BE2C (cell line): ENCODE results near the gene REPIN1.

Experiments used
- DNase-seq: peaks from one replicate; pipeline ENCODE4 v3.0.0-alpha.2; 2020
- H3K27me3 ChIP-seq: fragments of 250-450 bp; sonication (Bioruptor Pico); 2 replicates; pipeline ENCODE4 v1.5.1; 2020; ENCODE audit warnings: mild to moderate bottlenecking
- H3K36me3 ChIP-seq: fragments of 250-450 bp; sonication (Bioruptor Pico); 2 replicates; pipeline ENCODE4 v1.5.1; 2020; ENCODE audit warnings: mild to moderate bottlenecking
- H3K4me1 ChIP-seq: fragments of 250-450 bp; sonication (Bioruptor Pico); 2 replicates; pipeline ENCODE4 v1.5.1; 2020
- H3K4me3 ChIP-seq: 2 replicates; pipeline ENCODE4 v1.5.1; 2011; ENCODE audit warnings: low read depth, low read length
- H3K9me3 ChIP-seq: fragments of 250-450 bp; sonication (Bioruptor Pico); 2 replicates; pipeline ENCODE4 v1.5.1; 2020
- CTCF ChIP-seq: IDR thresholded peaks from 2 replicates; pipeline ENCODE4 v1.5.1; 2012; ENCODE audit warnings: mild to moderate bottlenecking, low read depth, low read length

REPIN1 gene

DNA sequence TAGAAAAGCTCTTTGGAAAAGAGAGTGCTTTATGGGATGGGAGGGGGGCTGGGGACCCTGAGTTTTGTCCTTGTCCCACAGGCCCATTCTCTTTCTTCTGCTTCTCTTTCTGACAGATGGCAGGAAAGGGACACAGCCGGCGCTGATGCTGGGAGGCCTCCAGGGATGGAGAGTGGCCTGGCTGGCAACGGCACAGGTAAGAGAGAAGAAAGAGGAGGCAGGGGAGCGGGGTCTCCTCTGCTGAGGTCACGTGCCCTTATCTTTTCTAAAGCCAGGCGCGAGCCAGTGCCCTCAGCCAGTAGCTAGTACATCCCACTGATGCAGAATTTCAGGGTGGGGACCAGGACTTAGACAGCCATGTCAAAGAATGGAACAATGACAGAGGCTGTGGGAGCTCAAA, 19.7 kb downstream of the REPIN1 start:
- Histone ChIP-seq H3K4me1 (peaks cover 13% of the 10 kb centered on the region), H3K27me3 (no peaks in the 10 kb centered on the region), H3K36me3 (peaks cover 3% of the 10 kb centered on the region; the same call in 1 of the 2 replicates), H3K4me3 (no peak overlapping the region), H3K9me3 (no peaks in the 10 kb centered on the region)
- no peak for DNase-seq
- no peak for TF ChIP-seq CTCF

DNA sequence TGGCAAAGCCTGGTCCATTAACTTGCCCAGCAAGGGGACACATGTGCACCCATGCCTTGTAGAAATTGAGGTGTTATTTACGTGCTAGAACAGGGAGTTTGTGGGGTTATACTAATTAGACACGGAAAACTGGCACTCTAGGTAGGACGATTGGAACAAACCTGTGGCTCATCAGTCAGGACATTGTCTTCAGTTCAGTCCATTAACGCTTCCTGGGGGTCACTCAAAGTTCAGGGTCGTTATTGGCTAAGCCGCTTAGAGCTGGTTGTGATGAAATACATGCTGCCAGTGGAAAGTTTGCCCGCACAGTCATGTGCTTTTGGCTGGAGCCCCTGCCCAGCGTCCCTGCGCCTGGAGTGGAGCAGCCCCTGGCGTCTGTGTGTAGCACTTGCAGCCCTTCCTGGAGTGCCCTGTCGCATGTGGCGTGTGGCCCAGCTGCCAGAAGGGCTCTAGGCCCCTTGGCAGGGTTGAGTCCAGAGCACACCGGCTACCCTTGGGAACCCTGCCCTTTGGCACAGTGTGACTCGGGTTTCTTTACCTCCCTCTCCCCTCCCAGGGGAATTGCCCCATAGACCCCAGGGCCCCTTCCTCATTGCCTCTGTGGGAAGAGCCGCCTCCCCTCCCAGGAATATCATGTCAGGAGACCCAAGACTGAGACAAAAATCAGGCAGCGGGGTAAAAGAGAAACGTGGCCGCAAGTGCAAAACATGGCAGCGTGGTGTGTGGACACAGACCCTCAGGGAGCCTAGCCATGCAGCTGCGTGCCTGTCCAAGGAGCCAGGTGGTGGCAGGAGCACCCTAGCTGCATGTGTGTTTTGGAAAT, 20.3 kb downstream of the REPIN1 start:
- peak; percentile 92 for TF ChIP-seq CTCF
- peaks cover 3% of the 10 kb centered on the region; the same call in 1 of the 2 replicates for H3K36me3 ChIP-seq
- no peaks in the 10 kb centered on the region for H3K27me3 ChIP-seq
- H3K4me3 ChIP-seq: no peak overlapping the region
- DNase-seq: peak; percentile 90
- no peaks in the 10 kb centered on the region for H3K9me3 ChIP-seq
- peaks cover 9% of the 10 kb centered on the region for H3K4me1 ChIP-seq

GRCh38 chr7:150389532-150389816, 20.9 kb downstream of the REPIN1 start:
- DNase-seq: no peak
- Histone ChIP-seq H3K36me3 (peaks cover 3% of the 10 kb centered on the region; the same call in 1 of the 2 replicates), H3K4me1 (peaks cover 9% of the 10 kb centered on the region), H3K9me3 (no peaks in the 10 kb centered on the region), H3K4me3 (no peak overlapping the region), H3K27me3 (no peaks in the 10 kb centered on the region)
- no peak for TF ChIP-seq CTCF

DNA sequence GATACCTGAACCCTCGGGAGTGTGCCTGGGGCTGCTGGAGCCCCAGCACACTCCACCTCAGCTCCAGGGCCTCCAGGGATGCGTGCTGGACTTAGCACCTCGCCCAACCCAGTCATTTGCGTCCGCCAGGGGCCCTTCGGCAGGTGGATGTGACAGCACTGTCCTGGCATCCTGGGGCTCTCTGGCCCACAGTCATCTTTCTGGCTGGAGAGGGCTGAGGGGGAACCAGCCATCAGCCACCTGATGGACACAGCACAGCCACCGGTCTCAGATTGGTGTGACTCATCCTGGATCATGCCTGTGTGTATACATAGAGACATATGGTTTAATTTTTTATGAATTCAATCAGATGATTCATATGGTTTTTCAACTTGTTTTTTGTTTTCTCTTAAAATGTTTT, 21.6 kb downstream of the REPIN1 start:
- Histone ChIP-seq H3K4me3 (no peak overlapping the region), H3K36me3 (peaks cover 3% of the 10 kb centered on the region; the same call in 1 of the 2 replicates), H3K4me1 (peaks cover 9% of the 10 kb centered on the region), H3K9me3 (no peaks in the 10 kb centered on the region), H3K27me3 (no peaks in the 10 kb centered on the region)
- no peak for DNase-seq
- TF ChIP-seq CTCF: no peak

DNA sequence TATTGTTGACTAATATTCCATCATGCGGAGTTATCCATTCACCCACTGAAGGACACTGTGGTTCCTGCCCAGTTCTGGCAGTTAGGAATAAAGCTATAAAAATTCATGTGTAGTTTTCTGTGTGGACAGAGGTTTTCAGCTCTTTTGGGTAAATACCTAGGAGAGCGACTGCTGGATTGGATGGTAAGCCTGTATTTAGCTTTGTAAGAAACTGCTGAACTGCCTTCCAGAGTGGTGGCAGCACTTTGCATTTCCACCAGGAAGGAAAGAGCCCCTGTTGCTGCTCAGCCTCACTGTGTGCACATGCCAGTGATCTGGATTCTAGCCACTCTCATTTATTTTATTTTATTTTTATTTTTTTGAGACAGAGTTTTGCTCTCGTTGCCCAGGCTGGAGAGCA, 24.7 kb downstream of the REPIN1 start:
- no peak for DNase-seq
- H3K36me3 ChIP-seq: peaks cover 14% of the 10 kb centered on the region
- H3K4me1 ChIP-seq: peaks cover 9% of the 10 kb centered on the region
- no peak overlapping the region for H3K4me3 ChIP-seq
- no peak for TF ChIP-seq CTCF
- no peaks in the 10 kb centered on the region for H3K9me3 ChIP-seq
- H3K27me3 ChIP-seq: no peaks in the 10 kb centered on the region

DNA sequence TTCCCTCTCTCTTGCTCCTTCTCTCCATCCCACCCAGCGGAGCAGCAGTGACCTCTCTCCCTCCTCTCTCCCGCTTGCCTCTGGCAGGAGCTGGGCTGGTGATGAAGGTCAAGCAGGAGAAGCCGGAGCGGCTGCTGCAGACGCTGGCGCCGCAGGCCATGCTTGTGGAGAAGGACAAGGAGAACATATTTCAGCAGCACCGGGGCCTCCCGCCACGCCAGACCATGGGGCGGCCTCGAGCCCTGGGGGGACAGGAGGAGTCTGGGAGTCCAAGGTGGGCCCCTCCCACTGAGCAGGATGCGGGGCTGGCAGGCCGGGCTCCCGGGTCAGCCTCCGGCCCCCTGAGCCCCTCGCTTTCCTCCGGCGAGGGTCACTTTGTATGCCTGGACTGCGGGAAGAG, 27.8 kb downstream of the REPIN1 start:
- H3K27me3 ChIP-seq: no peaks in the 10 kb centered on the region
- peaks cover 27% of the 10 kb centered on the region for H3K4me1 ChIP-seq
- peaks cover 13% of the 10 kb centered on the region for H3K36me3 ChIP-seq
- TF ChIP-seq CTCF: no peak
- DNase-seq: no peak
- H3K9me3 ChIP-seq: no peaks in the 10 kb centered on the region
- no peak overlapping the region for H3K4me3 ChIP-seq
